ENCODE measurements around the gene SLC35A2.

DNA sequence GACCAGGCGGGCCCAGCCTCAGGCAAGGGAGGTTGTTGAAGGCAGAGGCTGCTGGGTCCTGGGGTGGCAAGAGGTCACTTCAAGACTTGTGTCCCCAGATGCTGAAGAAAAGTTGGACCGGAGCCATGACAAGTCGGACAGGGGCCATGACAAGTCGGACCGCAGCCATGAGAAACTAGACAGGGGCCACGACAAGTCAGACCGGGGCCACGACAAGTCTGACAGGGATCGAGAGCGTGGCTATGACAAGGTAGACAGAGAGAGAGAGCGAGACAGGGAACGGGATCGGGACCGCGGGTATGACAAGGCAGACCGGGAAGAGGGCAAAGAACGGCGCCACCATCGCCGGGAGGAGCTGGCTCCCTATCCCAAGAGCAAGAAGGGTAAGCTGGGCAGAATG lies 9.3 kb downstream of the SLC35A2 start:
- TF ChIP-seq, protein P1, sequence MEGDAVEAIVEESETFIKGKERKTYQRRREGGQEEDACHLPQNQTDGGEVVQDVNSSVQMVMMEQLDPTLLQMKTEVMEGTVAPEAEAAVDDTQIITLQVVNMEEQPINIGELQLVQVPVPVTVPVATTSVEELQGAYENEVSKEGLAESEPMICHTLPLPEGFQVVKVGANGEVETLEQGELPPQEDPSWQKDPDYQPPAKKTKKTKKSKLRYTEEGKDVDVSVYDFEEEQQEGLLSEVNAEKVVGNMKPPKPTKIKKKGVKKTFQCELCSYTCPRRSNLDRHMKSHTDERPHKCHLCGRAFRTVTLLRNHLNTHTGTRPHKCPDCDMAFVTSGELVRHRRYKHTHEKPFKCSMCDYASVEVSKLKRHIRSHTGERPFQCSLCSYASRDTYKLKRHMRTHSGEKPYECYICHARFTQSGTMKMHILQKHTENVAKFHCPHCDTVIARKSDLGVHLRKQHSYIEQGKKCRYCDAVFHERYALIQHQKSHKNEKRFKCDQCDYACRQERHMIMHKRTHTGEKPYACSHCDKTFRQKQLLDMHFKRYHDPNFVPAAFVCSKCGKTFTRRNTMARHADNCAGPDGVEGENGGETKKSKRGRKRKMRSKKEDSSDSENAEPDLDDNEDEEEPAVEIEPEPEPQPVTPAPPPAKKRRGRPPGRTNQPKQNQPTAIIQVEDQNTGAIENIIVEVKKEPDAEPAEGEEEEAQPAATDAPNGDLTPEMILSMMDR (IDR thresholded peaks at IDR 0.05 in 4 of 5, conservative IDR thresholded peaks at IDR 0.05 in 1 of 5), result no peak
- TF ChIP-seq POLR2A (IDR thresholded peaks at IDR 0.05), result no peak
